WI38 (cell line): ENCODE data around the gene EBI3.
"Not testable (repeated sequence)": the region's sequence is repeated elsewhere in the genome, so short reads cannot be mapped to it uniquely, and the experiment has no call there.

Experiments used
- H3K4me3 ChIP-seq: 2 replicates; pipeline ENCODE4 v1.5.1; 2011; ENCODE audit warnings: low read depth, mild to moderate bottlenecking, control low read depth, low read length
- CTCF ChIP-seq: IDR thresholded peaks from 2 replicates; pipeline ENCODE4 v1.5.1; 2012; ENCODE audit warnings: low read depth, mild to moderate bottlenecking, control low read depth, low read length

Gene EBI3

DNA sequence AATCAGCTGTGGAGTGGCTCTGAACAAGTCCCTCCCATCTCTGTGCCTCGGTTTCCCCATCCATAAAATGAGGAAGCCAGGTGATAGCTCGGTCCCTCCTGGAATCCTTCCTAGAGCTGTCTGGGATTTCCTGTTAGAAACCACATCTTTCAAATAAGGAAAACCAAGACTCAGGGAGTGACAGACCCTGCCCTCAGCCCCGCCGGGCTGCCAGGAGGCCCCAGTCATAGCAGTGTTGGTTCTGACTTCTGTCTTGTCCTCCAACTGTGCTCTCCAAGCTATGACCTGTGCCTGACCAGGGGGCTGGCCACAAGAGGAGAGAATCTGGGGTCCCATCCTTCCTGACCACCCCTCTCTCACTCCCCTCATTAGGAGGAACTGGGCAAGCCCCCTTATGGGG is 48.7 kb downstream of the EBI3 start:
- TF ChIP-seq CTCF: no peak
- no peak overlapping the region for H3K4me3 ChIP-seq

DNA sequence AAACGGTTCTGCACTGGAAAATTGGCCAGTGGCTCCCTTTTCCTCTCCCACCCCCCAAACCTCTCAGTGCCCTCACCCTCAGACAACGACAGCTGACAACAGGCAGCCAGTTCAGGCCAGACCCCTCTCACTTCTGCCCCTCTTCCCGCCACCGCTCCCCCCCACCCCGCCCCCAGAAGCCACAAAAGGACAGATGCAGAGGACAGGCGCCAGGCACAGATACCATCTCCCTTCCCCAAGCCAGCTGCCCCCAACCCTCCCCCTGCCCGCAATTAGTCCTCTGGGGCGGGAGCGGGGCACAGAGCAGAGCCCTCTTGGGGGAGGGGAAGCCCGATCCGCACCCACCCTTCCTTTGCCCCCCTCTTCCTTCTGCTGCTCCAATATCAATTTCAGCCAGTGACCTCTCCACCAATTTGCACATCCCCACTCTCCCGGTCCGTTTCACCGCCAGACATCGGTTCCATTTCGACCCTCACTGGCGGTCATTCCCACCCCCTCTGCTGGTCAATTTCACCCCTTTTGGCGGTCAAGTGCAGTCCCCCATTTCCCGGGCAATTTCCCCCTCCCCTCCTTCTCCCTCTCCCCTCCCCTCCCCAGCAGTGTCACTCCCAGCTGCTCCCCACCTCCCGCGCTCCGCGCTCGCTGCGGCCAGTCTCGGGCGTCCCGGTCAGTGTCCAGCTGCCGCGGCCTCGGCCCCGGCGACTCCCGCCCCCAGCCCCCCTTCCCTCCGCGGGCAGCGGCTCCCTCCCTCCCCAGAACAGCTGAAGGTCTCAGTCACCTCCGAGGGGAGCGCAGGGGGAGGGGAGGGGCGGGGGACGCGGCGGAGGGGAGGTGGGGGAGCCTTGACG is 49.3 kb downstream of the EBI3 start, which contains the start of gene SHD:
Gene SHD (plus strand): TSS at position 848 of the 848 bp plus-strand sequence. CDS start 798 bp downstream, outside the sequence.
- no peak within 1 kb of the TSS for H3K4me3 ChIP-seq
- no peak for TF ChIP-seq CTCF

DNA sequence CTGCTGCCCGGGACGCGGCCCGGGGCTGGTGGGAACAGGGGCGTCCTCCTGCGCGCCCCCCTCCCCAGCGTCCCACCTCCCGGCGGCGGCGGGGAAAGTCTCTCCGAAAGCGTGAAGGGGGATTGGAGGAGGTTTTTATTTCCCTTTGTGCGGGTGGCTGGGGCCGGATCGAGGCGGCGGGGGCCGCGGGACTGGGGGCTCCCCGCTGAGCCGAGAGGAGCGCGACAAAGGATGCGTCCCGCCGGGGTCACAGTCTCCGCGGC is 49.9 kb downstream of the EBI3 start:
- TF ChIP-seq CTCF: no peak
- no peak overlapping the region for H3K4me3 ChIP-seq

DNA sequence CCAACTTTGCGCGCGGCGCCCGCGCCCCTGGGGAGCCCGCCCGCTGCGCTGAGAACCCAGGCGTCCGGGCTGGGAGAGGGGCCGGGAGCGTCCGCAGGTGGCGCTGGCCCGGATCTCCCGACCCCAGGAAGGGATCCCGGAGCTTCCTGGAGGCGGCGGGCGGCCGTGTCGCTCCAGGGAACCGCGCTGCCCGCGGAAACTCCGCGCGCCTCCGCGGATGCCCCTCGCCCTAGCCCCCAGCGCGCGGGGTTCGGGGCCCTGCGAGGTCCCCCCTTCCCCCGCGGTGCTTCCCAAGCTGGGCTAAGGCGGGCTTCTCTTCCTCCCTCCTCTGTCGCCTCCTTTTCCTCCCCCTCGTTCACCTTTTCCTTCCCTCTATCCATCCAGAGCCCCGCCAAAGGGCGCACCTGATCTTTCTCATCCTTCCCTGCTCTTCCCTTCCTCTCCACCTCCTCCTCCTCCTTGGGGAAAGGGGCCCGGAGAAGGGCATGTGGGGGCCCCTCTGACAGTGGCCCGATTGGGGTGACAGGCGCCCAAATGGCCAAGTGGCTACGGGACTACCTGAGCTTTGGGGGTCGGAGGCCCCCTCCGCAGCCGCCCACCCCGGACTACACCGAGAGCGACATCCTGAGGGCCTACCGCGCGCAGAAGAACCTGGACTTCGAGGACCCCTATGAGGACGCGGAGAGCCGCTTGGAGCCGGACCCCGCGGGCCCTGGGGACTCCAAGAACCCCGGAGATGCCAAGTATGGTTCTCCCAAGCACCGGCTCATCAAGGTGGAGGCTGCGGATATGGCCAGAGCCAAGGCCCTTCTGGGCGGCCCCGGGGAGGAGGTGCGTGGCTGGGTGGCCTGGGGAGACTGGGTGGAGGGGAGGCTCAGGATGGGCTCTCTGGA is 50.5 kb downstream of the EBI3 start:
- H3K4me3 ChIP-seq: no peak overlapping the region
- no peak for TF ChIP-seq CTCF

DNA sequence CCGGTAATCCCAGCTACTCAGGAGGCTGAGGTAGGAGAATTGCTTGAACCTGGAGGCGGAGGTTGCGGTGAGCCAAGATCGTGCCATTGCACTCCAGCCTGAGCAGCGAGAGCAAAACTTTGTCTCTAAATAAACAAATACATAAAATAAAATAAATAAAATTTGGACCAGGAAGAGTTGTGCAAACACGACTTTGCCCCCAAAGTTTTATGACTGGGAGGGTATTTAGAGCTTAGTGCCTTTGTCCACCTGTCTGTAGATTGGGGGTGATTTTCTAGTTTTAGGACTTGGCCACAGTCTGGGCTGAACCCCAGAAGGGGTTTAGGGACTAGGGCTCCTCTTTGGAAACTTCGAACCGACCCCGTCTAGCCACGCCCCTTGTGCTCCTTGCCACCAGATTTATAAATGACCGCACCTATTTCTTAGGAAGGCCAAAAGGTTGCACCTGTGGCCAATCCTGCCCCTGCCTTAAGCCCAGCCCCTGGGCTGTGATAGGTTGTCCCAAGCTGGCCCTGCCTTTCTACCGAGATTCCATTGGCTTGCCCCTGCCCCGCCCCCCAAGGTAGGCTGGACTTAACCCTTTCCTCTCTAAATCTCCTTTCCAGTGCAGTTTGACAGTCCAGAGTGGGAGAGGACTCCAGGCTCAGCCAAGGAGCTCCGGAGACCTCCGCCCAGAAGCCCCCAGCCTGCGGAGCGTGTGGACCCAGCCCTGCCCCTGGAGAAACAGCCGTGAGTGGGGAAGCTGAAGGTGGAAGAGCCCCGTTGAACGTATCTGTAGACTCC is 55.0 kb downstream of the EBI3 start:
- no peak for TF ChIP-seq CTCF
- no peak overlapping the region for H3K4me3 ChIP-seq

DNA sequence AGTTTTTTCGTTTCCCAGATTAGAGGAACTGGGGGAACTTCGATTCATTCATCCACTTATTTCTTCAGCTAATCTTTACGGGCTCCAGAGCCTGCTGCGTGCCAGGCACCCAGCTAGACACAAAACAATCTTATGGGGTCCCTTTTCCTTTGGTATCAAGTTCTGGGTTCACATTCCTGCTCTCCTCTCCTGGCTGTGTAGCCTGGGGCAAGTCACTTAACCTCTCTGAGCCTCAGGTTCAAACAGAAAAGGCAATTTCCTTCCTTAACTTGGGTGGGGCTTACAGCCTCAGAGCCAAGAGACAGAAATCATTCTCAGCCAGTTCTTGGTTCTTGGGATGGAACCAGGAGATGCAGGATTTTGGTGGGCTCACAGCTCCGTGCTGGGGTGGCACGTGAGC is 55.7 kb downstream of the EBI3 start:
- TF ChIP-seq CTCF: no peak
- H3K4me3 ChIP-seq: no peak overlapping the region

DNA sequence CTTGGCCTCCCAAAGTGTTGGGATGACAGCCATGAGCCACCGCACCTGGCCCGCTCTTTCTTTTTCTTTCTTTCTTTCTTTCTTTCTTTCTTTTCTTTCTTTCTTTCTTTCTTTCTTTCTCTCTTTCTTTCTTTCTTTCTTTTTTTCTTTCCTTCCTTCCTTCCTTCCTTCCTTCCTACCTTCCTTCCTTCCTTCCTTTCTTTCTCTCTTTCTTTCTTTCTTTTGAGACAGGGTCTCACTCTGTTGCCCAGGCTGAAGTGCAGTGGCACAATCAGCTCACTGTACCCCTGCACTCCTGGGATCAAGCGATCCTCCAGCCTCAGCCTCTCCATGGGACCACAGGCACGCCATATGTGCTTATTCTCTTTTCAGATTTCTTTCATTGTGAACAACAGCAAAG is 56.8 kb downstream of the EBI3 start:
- H3K4me3 ChIP-seq: not testable (repeated sequence)
